ENCODE data around the gene ADAMTS8.

- TF ChIP-seq POLR2A (IDR thresholded peaks at IDR 0.05) (no peak), CTCF (IDR thresholded peaks at IDR 0.05) (no peak), POLR2AphosphoS5 (IDR thresholded peaks at IDR 0.05) (no peak)
Measured at GRCh38 chr11:130456286-130456685, 27.9 kb upstream of the ADAMTS8 start.
